ENCODE results near the gene CARHSP1.

- TF ChIP-seq CTCF (IDR thresholded peaks at IDR 0.05 in 2 of 3, conservative IDR thresholded peaks at IDR 0.05 in 1 of 3; ENCODE audit: borderline replicate concordance in 1 of 3, insufficient read depth in 1 of 3, low read depth in 2 of 3, low read length in 2 of 3) (no peak), EZH2 (IDR thresholded peaks at IDR 0.05) (no peak), CEBPB (IDR thresholded peaks at IDR 0.05; ENCODE audit: low read depth) (no peak), TCF7L2 (IDR thresholded peaks at IDR 0.05; ENCODE audit: borderline replicate concordance, extremely low read depth, insufficient read depth, insufficient read length) (no peak)
Observed at GRCh38 chr16:8854298-8854948, 14.4 kb downstream of the CARHSP1 start.
